Measurements from ENCODE around the gene UTP14C.
"Not testable (repeated sequence)": the region's sequence is repeated elsewhere in the genome, so short reads cannot be mapped to it uniquely, and the experiment has no call there.

UTP14C gene

DNA sequence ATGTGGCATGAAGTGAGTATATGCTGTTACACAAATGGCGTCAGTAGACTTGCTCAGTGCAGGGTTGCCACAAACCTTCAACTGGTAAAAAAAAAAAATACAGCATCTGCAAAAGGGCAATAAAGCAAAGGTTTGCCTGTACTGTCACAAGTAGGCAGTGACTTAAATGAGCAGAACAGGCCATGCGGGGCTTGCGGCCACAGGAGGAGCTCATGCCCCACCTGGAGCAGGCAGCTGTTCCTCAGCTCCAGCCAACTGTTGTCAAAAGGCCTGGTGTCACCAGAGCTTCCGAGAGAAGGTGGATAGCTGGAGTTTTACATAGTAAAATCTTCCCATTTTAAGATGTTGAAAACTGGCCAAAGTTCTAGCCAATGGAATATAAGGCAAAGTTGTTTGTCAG is 20.9 kb upstream of the UTP14C start:
- DNase-seq: no peak

- DNase-seq: no peak
Measured at GRCh38 chr13:52004511-52005170, 19.9 kb upstream of the UTP14C start.

- DNase-seq: no peak
Measured at GRCh38 chr13:52005841-52006522, 18.5 kb upstream of the UTP14C start.

- DNase-seq: no peak
Measured at GRCh38 chr13:52006523-52007245, 17.8 kb upstream of the UTP14C start.

- DNase-seq: no peak
Measured at GRCh38 chr13:52009946-52010345, 14.5 kb upstream of the UTP14C start.

DNA sequence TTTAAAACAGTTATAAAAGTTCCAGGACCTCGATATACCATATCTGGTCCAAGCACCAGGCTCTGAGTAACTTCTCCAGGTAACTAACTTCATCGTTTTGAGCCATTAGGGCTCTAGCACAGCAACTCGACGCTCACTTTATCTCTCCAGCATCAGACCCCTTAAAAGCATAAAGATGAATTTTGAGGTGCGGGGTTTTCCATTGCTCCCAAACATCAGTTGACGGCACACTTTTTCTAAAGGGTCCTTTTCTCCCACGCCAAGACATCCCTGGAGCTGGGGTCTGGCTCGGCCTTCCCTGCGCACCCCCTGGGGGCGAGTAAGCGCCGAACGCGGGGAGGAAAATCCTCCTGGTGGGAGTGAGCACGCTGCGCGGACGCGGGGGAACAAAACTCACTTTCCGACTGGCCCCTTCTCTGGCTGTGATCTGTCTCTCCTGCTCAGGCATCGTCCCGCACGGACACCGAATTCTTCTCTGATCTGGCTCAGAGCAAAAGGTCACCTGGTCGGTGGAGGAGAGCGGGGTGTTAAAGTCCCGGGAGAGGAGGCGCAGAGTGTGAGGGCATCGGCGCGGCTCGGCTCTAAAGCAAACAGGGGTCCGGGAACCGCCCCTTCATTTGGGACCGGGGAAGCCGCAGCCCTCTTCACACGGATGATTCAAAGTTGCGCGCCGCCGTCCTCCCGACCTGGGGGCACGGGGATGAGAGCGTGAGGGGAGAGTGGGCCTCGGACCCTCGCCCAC is 13.4 kb upstream of the UTP14C start, which contains the start of gene ATP7B:
ATP7B (minus strand) TSS at position 561 of the 742 bp plus-strand sequence; CDS start at position 448, 113 bp downstream.
- DNase-seq: no peak

DNA sequence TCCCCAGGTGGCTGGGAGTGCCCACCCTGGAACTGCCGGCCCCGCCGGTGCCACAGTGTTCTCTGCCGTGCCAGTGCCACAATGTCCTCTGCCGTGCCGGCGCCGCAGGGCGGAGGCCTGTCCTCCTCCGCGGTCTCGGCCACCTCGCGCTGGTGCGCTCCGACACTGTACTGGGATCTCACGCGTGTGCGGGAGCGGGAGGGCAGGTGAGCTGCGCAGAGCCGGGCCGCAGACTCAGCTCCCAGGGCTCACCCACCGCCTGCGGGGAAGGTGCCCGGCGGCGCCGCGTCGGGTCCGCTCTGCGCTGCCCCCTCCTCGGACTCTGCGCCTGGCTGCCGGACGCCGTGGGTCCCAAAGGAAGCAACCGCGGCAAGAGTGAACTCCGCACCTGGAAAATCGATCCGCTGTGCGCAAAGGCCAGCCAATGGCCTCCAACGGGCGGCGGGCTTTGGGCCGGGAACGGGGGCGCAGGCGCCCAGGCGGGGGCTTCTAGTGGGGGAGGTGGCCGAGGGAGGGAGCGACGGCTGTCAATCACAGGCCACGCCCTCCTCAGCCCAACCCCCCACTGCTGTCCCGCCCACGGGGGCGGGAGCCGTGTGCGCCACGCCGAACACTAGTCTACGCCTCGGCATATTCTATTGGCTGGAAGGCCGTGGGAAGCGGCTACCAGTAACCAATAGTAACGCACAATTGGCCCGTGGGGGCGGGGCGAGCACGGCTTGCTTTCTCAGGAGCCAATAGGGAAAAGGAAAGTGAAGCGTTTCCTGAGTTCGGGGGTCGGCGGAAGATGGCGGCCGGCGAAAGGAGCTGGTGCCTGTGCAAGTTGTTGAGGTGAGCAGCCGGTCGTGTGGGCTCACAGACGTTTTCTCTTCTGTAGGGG is 12.6 kb upstream of the UTP14C start, which contains the start of gene ALG11:
ALG11 (plus strand) TSS at position 767 of the 880 bp plus-strand sequence; CDS start at position 788, 21 bp downstream.
- DNase-seq: peak; percentile 97

- DNase-seq: no peak
Measured at GRCh38 chr13:52012512-52012836, 12.0 kb upstream of the UTP14C start.

- DNase-seq: no peak
Measured at GRCh38 chr13:52016296-52016695, 8.2 kb upstream of the UTP14C start.

DNA sequence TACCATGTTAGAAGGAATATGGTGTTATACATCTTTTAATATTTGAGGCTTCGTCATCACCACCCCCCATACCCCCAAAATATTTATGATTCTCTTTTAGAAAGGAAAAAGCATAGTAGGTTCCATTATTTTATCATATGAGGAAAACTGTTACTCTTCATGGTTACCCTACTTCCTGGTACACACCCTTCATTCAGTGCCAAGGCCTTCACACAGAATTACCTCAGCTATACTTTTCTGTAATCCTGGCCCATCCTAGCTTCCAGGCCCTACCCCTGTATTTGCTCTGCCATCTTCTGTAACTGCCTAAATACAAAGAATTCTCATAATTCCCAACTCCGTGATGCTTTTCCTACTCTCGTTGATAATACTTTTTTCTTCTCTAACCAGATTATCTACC is 4.3 kb upstream of the UTP14C start:
- DNase-seq: no peak

DNA sequence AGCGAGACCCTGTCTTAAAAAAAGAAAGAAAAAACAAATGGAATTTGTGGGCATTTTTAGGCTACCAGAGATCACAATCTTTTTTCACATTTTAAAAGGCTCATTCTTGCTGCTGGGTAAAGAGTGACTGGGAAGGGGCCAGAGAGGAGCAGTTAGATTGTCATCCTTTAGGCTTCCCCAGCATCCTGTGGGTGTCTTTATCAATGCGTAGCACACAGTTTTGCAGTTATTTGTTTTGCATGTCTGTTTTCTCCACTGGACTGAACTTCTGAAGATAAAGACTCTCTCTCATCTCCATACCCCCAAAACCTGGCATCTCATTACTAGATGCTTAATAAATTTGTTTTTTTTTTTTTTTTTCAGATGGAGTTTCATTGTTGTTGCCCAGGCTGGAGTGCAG is 2.1 kb upstream of the UTP14C start:
- no peak for DNase-seq

- DNase-seq: no peak
Measured at GRCh38 chr13:52025475-52026245, 1.2 kb downstream of the UTP14C start.

DNA sequence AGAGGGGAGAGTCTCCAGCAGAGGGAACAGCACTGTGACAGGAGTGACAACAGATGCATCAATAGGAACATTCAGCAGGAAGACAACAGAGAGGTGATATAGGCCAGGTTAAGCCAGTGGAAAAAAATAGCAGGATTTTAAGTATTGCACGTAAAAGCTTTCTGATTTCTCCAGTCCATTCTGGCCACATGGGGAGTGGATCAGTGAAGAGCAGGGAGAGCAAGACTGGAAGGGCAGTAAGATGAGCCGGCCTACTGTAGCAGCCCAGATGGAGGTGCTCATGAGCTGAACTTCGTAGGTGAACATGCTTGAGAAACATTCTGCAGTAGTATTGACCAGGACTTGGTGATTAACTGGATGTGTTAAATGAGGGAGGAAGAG is 1.7 kb downstream of the UTP14C start:
- DNase-seq: no peak

DNA sequence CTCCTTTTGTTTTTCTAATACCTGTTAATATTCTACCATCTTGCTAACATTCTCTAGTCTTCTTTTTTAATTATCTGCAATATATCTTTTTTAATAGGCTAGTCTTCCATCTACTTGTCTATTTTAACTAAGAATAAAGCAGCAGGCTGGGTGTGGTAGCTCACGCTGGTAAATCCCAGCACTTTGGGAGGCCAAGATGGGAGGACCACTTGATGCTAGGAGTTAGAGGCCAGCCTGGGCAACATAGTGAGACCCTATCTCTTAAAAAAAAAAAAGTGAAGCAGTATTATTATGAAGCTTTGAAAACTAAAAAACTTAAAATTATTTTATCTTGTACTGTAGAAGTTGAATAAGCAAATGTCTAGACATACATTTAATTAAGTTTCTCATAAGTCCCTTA is 3.3 kb downstream of the UTP14C start:
- DNase-seq: no peak

GRCh38 chr13:52029569-52029968 is 5.1 kb downstream of the UTP14C start:
- no peak for DNase-seq

DNA sequence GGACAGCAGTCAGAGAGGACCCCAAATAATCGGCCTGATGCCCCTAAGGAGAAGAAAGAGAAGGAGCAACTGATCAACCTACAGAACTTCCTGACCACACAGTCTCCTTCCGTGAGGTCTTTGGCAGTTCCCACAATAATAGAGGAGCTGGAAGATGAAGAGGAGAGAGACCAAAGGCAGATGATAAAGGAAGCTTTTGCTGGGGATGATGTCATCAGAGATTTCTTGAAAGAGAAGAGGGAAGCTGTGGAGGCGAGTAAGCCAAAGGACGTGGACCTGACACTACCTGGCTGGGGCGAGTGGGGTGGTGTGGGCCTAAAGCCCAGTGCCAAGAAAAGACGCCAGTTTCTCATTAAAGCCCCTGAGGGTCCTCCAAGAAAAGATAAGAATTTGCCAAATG is 5.9 kb downstream of the UTP14C start:
- DNase-seq: not testable (repeated sequence)

- DNase-seq: no peak
Measured at GRCh38 chr13:52033039-52033438, 8.5 kb downstream of the UTP14C start.

DNA sequence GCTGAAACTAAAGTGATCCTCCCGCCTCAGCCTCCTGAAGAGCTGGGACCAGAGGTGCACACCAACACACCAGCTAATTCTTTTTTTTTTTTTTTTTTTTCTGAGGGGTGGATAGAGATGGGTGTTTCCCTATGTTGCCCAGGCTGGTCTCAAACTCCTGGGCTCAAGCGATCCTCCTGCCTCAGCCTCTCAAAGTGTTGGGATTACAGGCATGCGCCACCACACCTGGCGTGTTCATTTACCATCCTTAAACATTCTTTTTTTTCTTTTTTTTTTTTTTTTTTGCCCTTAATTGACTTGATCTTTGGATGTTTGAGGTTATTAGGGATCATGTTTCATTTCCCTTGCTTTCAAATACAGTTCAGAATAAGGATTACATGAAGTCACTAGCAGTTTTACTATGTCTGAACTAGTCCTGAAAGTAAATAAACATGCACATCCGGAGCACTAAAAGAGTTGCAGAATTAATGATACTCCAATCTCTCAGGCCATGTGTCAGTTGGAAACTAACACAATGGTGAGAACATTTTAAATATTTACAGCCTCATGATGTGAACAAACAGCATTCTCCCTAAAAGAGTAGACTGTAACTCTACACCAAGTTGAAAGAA is 10.2 kb downstream of the UTP14C start:
- DNase-seq: no peak

- DNase-seq: no peak
Measured at GRCh38 chr13:52036037-52036436, 11.5 kb downstream of the UTP14C start.

- no peak for DNase-seq
Measured at GRCh38 chr13:52043675-52044074, 19.2 kb downstream of the UTP14C start.

DNA sequence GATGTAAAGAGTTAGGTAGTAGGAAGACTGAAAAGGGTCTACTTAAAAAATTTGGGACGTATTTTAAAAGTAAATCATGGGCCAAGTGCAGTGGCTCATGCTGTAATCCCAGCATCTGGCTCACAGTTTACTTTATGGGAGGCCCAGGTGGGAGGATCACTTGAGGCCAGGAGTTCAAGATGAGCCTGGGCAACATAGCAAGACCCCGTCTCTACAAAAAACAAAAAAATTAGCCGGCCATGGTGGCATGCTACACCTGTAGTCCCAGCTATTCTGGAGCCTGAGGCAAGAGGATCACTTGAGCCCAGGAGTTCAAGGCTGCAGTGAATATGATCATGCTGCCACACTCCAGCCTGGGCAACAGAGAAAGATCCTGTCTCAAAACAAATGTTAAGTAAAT is 23.0 kb downstream of the UTP14C start:
- no peak for DNase-seq

All from NK-92 treated with Interleukin-12 subunit alpha and Interleukin-12 subunit beta, amount 100 ng/mL, for 24 hours (cell line).